HUES48 (cell line): Measurements from ENCODE around the gene HSD3B2.

ENCODE experiments used
- H3K27ac ChIP-seq: one replicate; pipeline ENCODE4 v1.7.0; 2013; ENCODE audit warnings: low read depth, low read length, inconsistent platforms
- H3K27me3 ChIP-seq: 2 replicates; pipeline ENCODE4 v1.6.1; 2013; ENCODE audit warnings: mild to moderate bottlenecking, low read length; ENCODE audit not compliant: control insufficient read depth, insufficient read depth
- H3K36me3 ChIP-seq: 2 replicates; pipeline ENCODE4 v1.6.1; 2013; ENCODE audit warnings: low read length; ENCODE audit not compliant: control insufficient read depth, insufficient read depth
- H3K4me1 ChIP-seq: 2 replicates; pipeline ENCODE4 v1.6.1; 2013; ENCODE audit warnings: mild to moderate bottlenecking, low read length; ENCODE audit not compliant: control insufficient read depth, insufficient read depth
- H3K4me3 ChIP-seq: 2 replicates; pipeline ENCODE4 v1.5.1; 2013; ENCODE audit warnings: mild to moderate bottlenecking, low read depth, low read length
- H3K9ac ChIP-seq: 2 replicates; pipeline ENCODE4 v1.6.1; 2013; ENCODE audit warnings: mild to moderate bottlenecking, low read depth, low read length, moderate library complexity
- H3K9me3 ChIP-seq: 2 replicates; pipeline ENCODE4 v1.6.1; 2013; ENCODE audit warnings: low read length; ENCODE audit not compliant: control insufficient read depth, insufficient read depth

HSD3B2 gene

DNA sequence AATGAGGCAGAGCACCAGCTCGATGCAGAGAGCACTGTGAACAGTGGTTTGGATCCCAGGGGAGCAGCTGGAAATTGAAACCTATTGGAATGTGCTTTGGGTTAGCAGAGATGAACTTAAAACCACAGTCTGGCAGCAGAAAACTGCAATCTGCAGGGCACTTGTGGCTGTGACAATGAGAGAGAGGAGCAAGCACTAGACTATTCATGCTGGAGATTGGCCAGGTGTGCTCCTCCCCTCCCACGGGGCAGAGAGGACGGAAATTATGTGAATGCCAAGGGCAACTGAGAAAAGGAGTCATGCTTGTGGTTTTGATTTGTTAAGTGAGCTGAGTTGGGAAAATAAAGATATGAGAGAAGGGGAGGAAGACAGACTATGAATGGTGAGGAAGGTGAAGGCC lies 38.1 kb downstream of the HSD3B2 start:
- no peak overlapping the region for H3K4me3 ChIP-seq
- H3K9me3 ChIP-seq: no peaks in the 10 kb centered on the region
- peaks cover 6% of the 10 kb centered on the region; the same call in 1 of the 2 replicates for H3K4me1 ChIP-seq
- no peak overlapping the region for H3K9ac ChIP-seq
- H3K36me3 ChIP-seq: no peaks in the 10 kb centered on the region
- H3K27me3 ChIP-seq: no peaks in the 10 kb centered on the region
- no peak overlapping the region for H3K27ac ChIP-seq

DNA sequence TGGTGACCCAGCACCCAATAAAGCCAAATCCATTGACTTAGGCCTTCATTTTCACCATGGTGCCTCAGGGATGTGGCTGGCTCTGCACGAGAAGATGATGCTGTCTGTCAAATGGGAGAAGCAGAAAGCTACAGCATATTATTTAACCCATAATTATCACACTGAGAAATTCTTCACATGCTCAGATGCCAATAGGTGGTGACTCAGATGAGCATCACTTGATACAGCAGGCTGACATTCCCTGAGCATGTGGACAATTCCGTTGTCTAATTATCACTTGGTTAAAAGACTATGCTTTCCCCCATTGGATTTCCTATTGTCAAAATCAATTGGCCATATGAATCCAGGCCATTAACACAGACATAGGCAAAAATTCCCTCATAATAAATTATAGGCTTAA lies 48.0 kb downstream of the HSD3B2 start:
- Histone ChIP-seq H3K4me1 (peaks cover 9% of the 10 kb centered on the region), H3K27ac (no peak overlapping the region)

DNA sequence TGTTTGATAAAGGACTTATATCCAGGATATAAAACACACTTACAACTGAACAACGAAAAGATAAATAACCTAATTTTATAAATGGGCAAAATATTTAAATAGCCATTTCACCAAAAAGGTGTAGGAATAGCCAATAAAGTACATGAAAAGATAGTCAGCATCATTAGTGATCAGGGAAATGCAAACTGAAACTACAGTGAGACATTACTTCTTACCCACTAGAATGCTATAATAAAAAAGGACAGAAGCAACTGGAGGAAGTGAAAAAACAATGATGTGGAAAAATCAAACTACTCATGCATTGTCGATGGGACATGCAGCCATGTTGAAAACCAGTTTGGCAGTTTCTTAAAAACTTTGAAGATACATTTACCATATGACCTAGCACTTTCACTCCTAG lies 48.6 kb downstream of the HSD3B2 start:
- Histone ChIP-seq H3K27ac (no peak overlapping the region), H3K36me3 (no peaks in the 10 kb centered on the region), H3K9ac (no peak overlapping the region), H3K4me1 (peaks cover 9% of the 10 kb centered on the region), H3K9me3 (no peaks in the 10 kb centered on the region), H3K27me3 (no peaks in the 10 kb centered on the region), H3K4me3 (no peak overlapping the region)

More for the DNA sequence above, 48.0 kb downstream of the HSD3B2 start:
- H3K9me3 ChIP-seq: no peaks in the 10 kb centered on the region
- no peak overlapping the region for H3K4me3 ChIP-seq
- no peaks in the 10 kb centered on the region for H3K36me3 ChIP-seq
- H3K9ac ChIP-seq: no peak overlapping the region
- H3K27me3 ChIP-seq: no peaks in the 10 kb centered on the region

DNA sequence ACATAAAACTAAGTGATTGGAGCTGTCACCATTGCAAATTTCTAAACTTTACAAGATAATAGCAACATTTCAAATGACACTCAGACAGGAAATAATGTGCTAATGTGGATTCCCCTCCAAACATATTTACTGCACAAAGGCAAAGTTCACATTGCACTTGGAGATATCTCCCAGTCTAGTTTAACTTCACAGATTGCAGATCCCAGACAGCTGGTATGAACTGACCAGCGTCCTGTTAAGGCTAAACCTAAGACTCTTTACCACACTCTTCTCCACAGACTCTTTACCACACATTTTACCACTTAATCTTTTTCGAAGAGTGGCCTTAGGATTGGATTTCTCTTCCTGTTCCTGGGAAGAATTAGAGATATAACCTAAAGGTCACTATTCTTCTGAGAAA lies 51.5 kb downstream of the HSD3B2 start:
- Histone ChIP-seq H3K4me3 (no peak overlapping the region), H3K27me3 (no peaks in the 10 kb centered on the region), H3K9me3 (no peaks in the 10 kb centered on the region), H3K4me1 (peaks cover 9% of the 10 kb centered on the region), H3K36me3 (no peaks in the 10 kb centered on the region), H3K9ac (no peak overlapping the region), H3K27ac (no peak overlapping the region)

DNA sequence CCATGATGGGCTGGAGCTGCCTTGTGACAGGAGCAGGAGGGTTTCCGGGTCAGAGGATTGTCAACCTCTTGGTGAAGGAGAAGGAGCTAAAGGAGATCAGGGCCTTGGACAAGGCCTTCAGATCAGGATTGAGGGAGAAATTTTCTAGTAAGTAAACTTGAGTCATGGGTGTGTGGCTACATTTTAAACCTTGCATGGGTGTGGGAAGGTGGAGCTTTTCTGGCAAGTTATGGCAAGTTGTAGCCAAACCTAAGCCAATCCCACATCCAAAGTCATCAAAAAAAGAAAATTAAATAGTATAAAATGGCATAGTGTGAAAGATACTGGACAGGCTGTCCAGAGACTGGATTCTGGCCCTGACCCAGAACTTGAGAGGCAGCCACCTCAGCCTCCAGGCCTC lies 52.3 kb downstream of the HSD3B2 start:
- H3K36me3 ChIP-seq: no peaks in the 10 kb centered on the region
- H3K27ac ChIP-seq: no peak overlapping the region
- no peaks in the 10 kb centered on the region for H3K27me3 ChIP-seq

DNA sequence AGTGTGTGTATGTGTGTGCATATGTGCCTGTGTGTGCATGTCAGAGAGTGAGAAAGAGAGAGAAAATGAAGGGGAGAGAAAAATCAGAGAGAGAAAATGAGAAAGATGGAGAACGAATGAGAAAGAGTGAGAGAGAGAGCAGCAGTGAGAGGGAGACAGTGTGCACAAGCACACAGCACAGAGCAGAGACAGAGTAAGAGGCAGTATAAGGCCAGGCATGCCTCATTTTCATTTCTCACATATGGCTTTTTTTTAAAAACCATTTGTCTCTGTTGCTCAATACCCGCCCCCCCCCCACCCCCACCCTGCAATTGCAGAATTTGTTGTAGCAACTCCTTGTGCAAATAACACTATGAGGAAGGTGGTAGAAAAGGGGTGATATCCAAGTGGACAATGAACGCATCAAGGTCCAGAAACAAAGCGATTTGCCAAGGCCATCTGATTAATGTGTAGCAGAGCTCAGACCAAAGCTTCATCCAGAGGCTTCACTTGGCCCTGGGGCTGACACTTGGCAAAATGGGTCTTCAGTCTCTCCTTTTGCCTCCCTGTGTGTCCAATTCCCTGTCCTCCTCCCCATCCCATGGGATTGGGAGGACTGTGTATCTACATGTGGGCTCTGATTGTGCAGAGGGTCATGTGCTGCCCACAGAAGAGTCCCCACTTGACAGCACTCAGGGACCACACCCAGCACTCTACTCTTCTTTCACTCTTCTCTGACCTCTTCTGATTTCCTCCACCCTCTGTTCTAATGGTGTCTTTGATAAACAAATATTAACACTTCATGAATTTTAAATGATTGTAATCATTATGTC lies 53.1 kb downstream of the HSD3B2 start:
- Histone ChIP-seq H3K27me3 (no peaks in the 10 kb centered on the region), H3K27ac (no peak overlapping the region), H3K4me3 (no peak overlapping the region), H3K9me3 (no peaks in the 10 kb centered on the region), H3K36me3 (no peaks in the 10 kb centered on the region), H3K9ac (no peak overlapping the region), H3K4me1 (peaks cover 9% of the 10 kb centered on the region)

More for the DNA sequence above, 52.3 kb downstream of the HSD3B2 start:
- no peak overlapping the region for H3K9ac ChIP-seq
- H3K4me3 ChIP-seq: no peak overlapping the region
- no peaks in the 10 kb centered on the region for H3K9me3 ChIP-seq
- peaks cover 9% of the 10 kb centered on the region for H3K4me1 ChIP-seq

DNA sequence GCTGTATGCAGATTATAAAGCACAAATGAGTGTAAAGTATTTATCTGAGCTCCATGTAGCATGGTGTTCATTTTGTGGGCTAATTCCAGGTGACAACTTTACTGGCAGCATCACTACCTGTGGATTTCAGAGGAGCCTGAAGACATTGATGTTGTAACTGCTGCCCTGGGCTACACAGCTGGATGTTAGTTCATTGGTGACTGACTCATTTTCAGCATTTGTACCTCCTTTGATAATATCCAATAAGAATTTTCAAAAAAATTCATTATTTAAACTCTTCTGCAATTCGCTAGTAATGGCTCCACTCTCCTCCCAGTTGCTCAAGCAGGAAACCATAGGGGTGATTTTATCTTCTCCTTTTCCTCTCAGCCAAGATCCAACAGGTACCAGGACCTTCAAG lies 54.8 kb downstream of the HSD3B2 start:
- Histone ChIP-seq H3K4me1 (peaks cover 9% of the 10 kb centered on the region), H3K27ac (no peak overlapping the region), H3K27me3 (no peaks in the 10 kb centered on the region), H3K9ac (no peak overlapping the region), H3K36me3 (no peaks in the 10 kb centered on the region), H3K4me3 (no peak overlapping the region), H3K9me3 (no peaks in the 10 kb centered on the region)

DNA sequence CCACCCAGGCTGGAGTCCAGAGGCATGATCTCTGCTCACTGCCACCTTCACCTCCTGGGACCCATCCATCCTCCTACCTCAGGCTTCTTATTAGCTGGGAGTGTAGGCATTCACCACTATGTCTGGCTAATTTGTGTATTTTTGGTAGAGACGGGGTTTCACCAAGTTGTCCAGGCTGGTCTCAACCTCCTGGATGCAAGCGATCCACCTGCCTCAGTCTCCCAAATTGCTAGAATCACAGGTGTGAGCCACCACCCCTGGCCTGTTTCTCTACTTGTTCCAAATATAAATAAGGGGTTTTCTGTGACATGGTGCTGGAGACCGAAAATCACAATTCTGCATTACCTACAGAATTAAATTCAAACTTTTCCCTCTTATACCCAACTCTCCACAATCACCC lies 55.4 kb downstream of the HSD3B2 start:
- no peaks in the 10 kb centered on the region for H3K27me3 ChIP-seq
- H3K27ac ChIP-seq: no peak overlapping the region
- peaks cover 9% of the 10 kb centered on the region for H3K4me1 ChIP-seq
- H3K9me3 ChIP-seq: no peaks in the 10 kb centered on the region
- H3K4me3 ChIP-seq: no peak overlapping the region
- no peak overlapping the region for H3K9ac ChIP-seq
- no peaks in the 10 kb centered on the region for H3K36me3 ChIP-seq

DNA sequence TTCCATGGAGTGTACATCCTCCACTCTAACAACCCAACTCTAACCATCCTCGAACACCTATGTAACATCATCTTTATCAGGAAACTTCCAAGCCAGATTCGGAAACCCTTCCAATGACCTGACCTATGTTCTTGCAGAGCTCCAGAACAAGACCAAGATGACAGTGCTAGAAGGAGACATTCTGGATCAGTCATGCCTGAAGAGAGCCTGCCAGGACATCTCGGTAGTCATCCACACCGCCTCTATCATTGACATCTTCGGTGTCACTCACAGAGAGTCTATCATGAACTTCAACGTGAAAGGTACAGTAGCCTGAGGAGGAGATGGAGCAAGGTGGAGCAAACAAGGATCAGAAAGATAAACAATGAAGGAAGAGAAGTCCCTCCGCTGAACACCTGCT lies 56.0 kb downstream of the HSD3B2 start:
- Histone ChIP-seq H3K4me3 (no peak overlapping the region), H3K27ac (no peak overlapping the region), H3K9ac (no peak overlapping the region), H3K36me3 (no peaks in the 10 kb centered on the region), H3K27me3 (no peaks in the 10 kb centered on the region), H3K9me3 (no peaks in the 10 kb centered on the region), H3K4me1 (peaks cover 8% of the 10 kb centered on the region)

DNA sequence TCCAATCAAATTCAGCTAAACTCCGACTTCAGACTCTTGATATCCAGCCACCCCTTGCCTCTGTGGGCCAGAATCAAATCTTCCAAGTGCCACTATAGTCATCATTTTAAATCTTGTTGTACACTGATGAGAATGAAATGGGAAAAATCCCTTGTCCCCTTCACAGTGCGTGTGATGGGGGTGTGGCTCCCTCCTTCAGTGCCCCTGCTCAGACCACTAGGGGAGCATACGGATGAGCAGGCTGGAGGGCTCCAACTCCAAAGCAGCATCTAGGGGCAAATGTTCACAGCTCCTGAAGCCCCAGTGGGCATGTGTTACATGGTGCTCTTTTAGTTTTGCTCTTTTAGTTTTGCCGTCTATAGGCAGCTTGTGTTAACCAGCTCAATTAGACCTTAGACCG lies 56.6 kb downstream of the HSD3B2 start:
- no peaks in the 10 kb centered on the region for H3K9me3 ChIP-seq
- peaks cover 2% of the 10 kb centered on the region for H3K4me1 ChIP-seq
- H3K9ac ChIP-seq: no peak overlapping the region
- H3K36me3 ChIP-seq: no peaks in the 10 kb centered on the region
- no peaks in the 10 kb centered on the region for H3K27me3 ChIP-seq
- no peak overlapping the region for H3K4me3 ChIP-seq
- no peak overlapping the region for H3K27ac ChIP-seq

DNA sequence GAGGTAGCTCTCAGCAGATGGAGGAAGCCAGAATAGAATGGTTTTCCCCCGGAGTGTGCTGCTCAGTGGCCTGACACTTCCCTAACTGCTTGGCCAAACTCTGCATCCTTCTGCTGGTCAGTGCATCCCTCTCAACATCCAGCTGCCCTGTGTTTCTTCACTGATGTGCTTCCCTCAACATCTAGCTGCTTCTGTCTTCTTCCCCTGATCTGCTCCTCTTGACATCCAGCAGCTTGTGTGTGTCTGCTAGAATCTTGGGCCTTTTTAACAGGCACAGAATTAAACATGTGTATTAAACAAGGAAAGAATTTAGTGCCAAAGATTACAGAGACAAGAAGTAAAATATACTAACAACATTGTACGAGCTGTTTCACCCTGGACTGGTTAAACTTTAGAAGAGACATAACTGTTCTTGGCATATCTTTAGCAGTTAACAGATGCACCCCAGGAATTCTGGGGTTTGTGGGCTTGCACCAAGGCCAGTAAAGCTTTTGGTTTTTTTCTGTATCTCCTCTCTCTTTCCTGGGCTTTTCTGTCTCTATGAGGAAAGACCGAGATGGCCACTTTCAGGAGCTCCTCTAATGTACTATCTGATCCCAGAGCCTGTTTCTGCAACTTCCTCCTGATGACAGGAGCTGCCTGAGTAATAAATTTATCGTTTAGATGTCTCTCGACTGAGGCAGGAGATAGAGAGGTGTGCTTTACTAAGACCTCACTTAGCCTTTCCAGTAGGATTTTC lies 57.3 kb downstream of the HSD3B2 start:
- Histone ChIP-seq H3K9ac (no peak overlapping the region), H3K4me1 (no peaks in the 10 kb centered on the region), H3K27ac (no peak overlapping the region), H3K9me3 (no peaks in the 10 kb centered on the region), H3K27me3 (no peaks in the 10 kb centered on the region), H3K36me3 (no peaks in the 10 kb centered on the region), H3K4me3 (no peak overlapping the region)
